Left colon (tissue), 2 donors: ENCODE measurements around the gene EFHC2. TPM values are rescaled to one million over a fixed set of nuclear protein-coding genes. Genes with fewer than 3 reads are reported as not detected.
"Not testable (repeated sequence)": the region's sequence is repeated elsewhere in the genome, so short reads cannot be mapped to it uniquely, and the experiment has no call there.

Experiments used
- ATAC-seq: fragments of 200-7000 bp; cut with Tn5 transposase; one replicate; pipeline ENCODE4 v1.9.1; 2020; ENCODE audit warnings: mild to moderate bottlenecking, moderate library complexity
- DNase-seq, 2 donors: peaks; one replicate each; pipeline ENCODE4 v3.0.0-alpha.2; 2020
- intact Hi-C, 2 donors: fragments of 100-400 bp; cut with DNase I in 1 of 2; cut with micrococcal nuclease in 1 of 2; formaldehyde crosslinking; loops; one replicate each; pipeline versions ENCODE4 v1.11.2 to v1.14.0; 2022; cut with DNase I, micrococcal nuclease
- total RNA-seq, 2 donors: library from RNA; stranded (reverse); fragmentation: NEBNext Ultra II Directional; extraction: Animal tissue kit (Norgen Biotek cat#: 25700); gene quantifications; one replicate each; pipeline ENCODE4 v1.2.1, GENCODE V29; 2021
- donor health status: DM: no; HTN: no; CAD: no.
- donor health status: DM: yes; HTN: yes; CAD: no.

EFHC2 gene
- total RNA-seq, 2 donors from 2014 or later: 1.9 to 2.1 TPM

- ATAC-seq (peak; percentile 80), DNase-seq (peak; percentile 9 to 31)
- intact Hi-C loops: no loop called here
Observed at GRCh38 chrX:44305921-44306320, 37.6 kb downstream of the EFHC2 start.

- intact Hi-C loops: no loop called here
- DNase-seq (no peak), ATAC-seq (no peak)
Observed at GRCh38 chrX:44303119-44303518, 40.4 kb downstream of the EFHC2 start.

GRCh38 chrX:44299177-44299576, 44.3 kb downstream of the EFHC2 start:
- DNase-seq (no peak), ATAC-seq (no peak)
- intact Hi-C loops: no loop called here

- no peak for ATAC-seq
- intact Hi-C loops: no loop called here
- no peak for DNase-seq
Observed at GRCh38 chrX:44291468-44292092, 51.9 kb downstream of the EFHC2 start.

GRCh38 chrX:44290718-44291117, 52.8 kb downstream of the EFHC2 start:
- DNase-seq (no peak), ATAC-seq (no peak)
- intact Hi-C loops: no loop called here

GRCh38 chrX:44282753-44283152, 60.7 kb downstream of the EFHC2 start:
- DNase-seq: no peak
- ATAC-seq: no peak
- intact Hi-C loops: no loop called here

GRCh38 chrX:44280116-44280515, 63.4 kb downstream of the EFHC2 start:
- intact Hi-C loops: no loop called here
- DNase-seq: no peak
- ATAC-seq: no peak

- DNase-seq (no peak), ATAC-seq (no peak)
- intact Hi-C loops: no loop called here
Observed at GRCh38 chrX:44274096-44274495, 69.4 kb downstream of the EFHC2 start.

- DNase-seq (no peak), ATAC-seq (no peak)
- intact Hi-C loops: no loop called here
Observed at GRCh38 chrX:44267861-44268260, 75.6 kb downstream of the EFHC2 start.

- intact Hi-C loops: no loop called here
- ATAC-seq: no peak
- no peak for DNase-seq
Observed at GRCh38 chrX:44267116-44267515, 76.4 kb downstream of the EFHC2 start.

- intact Hi-C loops: no loop called here
- no peak for ATAC-seq
- no peak for DNase-seq
Observed at GRCh38 chrX:44265559-44265958, 77.9 kb downstream of the EFHC2 start.

- ATAC-seq (no peak), DNase-seq (no peak)
- intact Hi-C loops: no loop called here
Observed at GRCh38 chrX:44264936-44265335, 78.5 kb downstream of the EFHC2 start.

GRCh38 chrX:44261286-44261685, 82.2 kb downstream of the EFHC2 start:
- DNase-seq (no peak), ATAC-seq (no peak)
- intact Hi-C loops: no loop called here

- DNase-seq: no peak
- intact Hi-C loops: no loop called here
- ATAC-seq: no peak
Observed at GRCh38 chrX:44260609-44261008, 82.9 kb downstream of the EFHC2 start.

- intact Hi-C loops, DNase-seq, ATAC-seq: not testable (repeated sequence)
Observed at GRCh38 chrX:44255742-44256141, 87.7 kb downstream of the EFHC2 start.

GRCh38 chrX:44253575-44253942, 89.9 kb downstream of the EFHC2 start:
- ATAC-seq (peak; percentile 18), DNase-seq (peak in 1 of 2 donors; percentile 5)
- intact Hi-C loops: no loop called here

- intact Hi-C loops: not testable (repeated sequence)
- peak; percentile 64 to 79 for DNase-seq
- peak; percentile 91 for ATAC-seq
Observed at GRCh38 chrX:44252688-44253574, 90.5 kb downstream of the EFHC2 start.

- ATAC-seq: no peak
- no peak for DNase-seq
- intact Hi-C loops: loop anchor here in 1 of 2 donors (5.0 kb wide), 1 partner anchor 285 kb away; no protein-coding TSS in a partner anchor
Observed at GRCh38 chrX:44247468-44247867, 96.0 kb downstream of the EFHC2 start.

GRCh38 chrX:44246826-44247225, 96.6 kb downstream of the EFHC2 start:
- no peak for DNase-seq
- intact Hi-C loops: loop anchor here in 1 of 2 donors (5.0 kb wide), 1 partner anchor 285 kb away; no protein-coding TSS in a partner anchor
- ATAC-seq: no peak

- intact Hi-C loops: loop anchor here in 1 of 2 donors (5.0 kb wide), 1 partner anchor 283 kb away; no protein-coding TSS in a partner anchor
Observed at GRCh38 chrX:44245733-44246132, 97.7 kb downstream of the EFHC2 start.

More at GRCh38 chrX:44245733-44246132, 97.7 kb downstream of the EFHC2 start:
- no peak for ATAC-seq
- DNase-seq: no peak
